NK-92 (cell line): Measurements from ENCODE around the gene OR6P1.

ENCODE experiments used
- DNase-seq: peaks from one replicate; lab custom pipeline; 2025; ENCODE audit not compliant: unreplicated experiment; lab: John Stamatoyannopoulos, UW

The OR6P1 gene

GRCh38 chr1:158570480-158570879, at the start of gene OR6P1:
TSS of gene OR6P1 (minus strand) at chr1:158570580. CDS start at chr1:158563604, 6,976 bp downstream.
- DNase-seq, result no peak

GRCh38 chr1:158613764-158614163, 43.4 kb upstream of the OR6P1 start:
- DNase-seq, result no peak

GRCh38 chr1:158611916-158612315, 41.5 kb upstream of the OR6P1 start:
- no peak for DNase-seq

GRCh38 chr1:158607296-158607695, 36.9 kb upstream of the OR6P1 start:
- DNase-seq, result no peak

- DNase-seq, result no peak
Measured at GRCh38 chr1:158604968-158605367, 34.6 kb upstream of the OR6P1 start, which contains the start of gene OR10Z1. TSS of gene OR10Z1 (plus strand) at chr1:158605268. CDS start at chr1:158606439, 1,171 bp downstream.

- DNase-seq, result no peak
Measured at GRCh38 chr1:158600735-158601134, 30.4 kb upstream of the OR6P1 start.

- DNase-seq, result no peak
Measured at GRCh38 chr1:158586942-158587341, 16.6 kb upstream of the OR6P1 start.

- no peak for DNase-seq
Measured at GRCh38 chr1:158583962-158584361, 13.6 kb upstream of the OR6P1 start.

GRCh38 chr1:158579733-158580132, 9.4 kb upstream of the OR6P1 start, which contains the start of gene OR10X1:
TSS of gene OR10X1 (minus strand) at chr1:158579899. CDS start at chr1:158579899, 0 bp downstream.
- no peak for DNase-seq

- no peak for DNase-seq
Measured at GRCh38 chr1:158577561-158577960, 7.2 kb upstream of the OR6P1 start.

- DNase-seq, result no peak
Measured at GRCh38 chr1:158572226-158572625, 1.8 kb upstream of the OR6P1 start.

- no peak for DNase-seq
Measured at GRCh38 chr1:158564608-158565007, 5.8 kb downstream of the OR6P1 start.

- DNase-seq, result no peak
Measured at GRCh38 chr1:158563853-158564252, 6.5 kb downstream of the OR6P1 start.

GRCh38 chr1:158559696-158560095, 10.7 kb downstream of the OR6P1 start:
- DNase-seq, result no peak

GRCh38 chr1:158554352-158554751, 16.0 kb downstream of the OR6P1 start, which contains the start of gene OR6Y1:
TSS of gene OR6Y1 (minus strand) at chr1:158554405. CDS start at chr1:158548105, 6,300 bp downstream.
- DNase-seq, result no peak

GRCh38 chr1:158552296-158552695, 18.1 kb downstream of the OR6P1 start:
- DNase-seq, result no peak

GRCh38 chr1:158547533-158547932, 22.8 kb downstream of the OR6P1 start:
- no peak for DNase-seq

- DNase-seq, result no peak
Measured at GRCh38 chr1:158537609-158538008, 32.8 kb downstream of the OR6P1 start.

GRCh38 chr1:158534496-158534895, 35.9 kb downstream of the OR6P1 start:
- no peak for DNase-seq

GRCh38 chr1:158527190-158527815, 43.1 kb downstream of the OR6P1 start:
- no peak for DNase-seq

GRCh38 chr1:158521666-158522058, 48.7 kb downstream of the OR6P1 start:
- no peak for DNase-seq

- DNase-seq, result no peak
Measured at GRCh38 chr1:158520955-158521665, 49.3 kb downstream of the OR6P1 start.
